ENCODE results near the gene PDCD2L.

DNA sequence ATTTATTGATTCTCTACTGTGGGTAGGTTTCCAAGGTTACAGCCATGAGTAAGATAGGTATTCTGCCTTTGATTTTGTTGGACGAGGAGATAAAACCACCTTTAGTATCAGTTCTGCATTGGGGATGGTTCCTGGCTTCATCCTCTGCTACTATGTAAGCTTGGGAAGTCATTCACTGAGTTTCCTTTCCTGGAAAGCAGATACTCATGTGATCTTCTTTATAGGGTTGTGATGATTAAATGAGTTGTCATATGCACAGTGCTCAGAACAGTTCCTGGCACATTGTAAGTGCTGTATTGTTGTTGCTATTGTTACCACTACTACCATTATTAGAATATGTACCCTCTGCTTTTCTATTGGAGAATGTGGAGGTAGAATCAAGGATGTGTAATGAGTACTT lies 64.2 kb downstream of the PDCD2L start:
- TF ChIP-seq CTCF (IDR thresholded peaks at IDR 0.05; ENCODE audit: poor library complexity) (no peak), EZH2 (IDR thresholded peaks at IDR 0.05; ENCODE audit: borderline replicate concordance) (no peak), EZH2phosphoT487 (IDR thresholded peaks at IDR 0.05; ENCODE audit: low read depth, severe bottlenecking, unreplicated experiment) (no peak)

Measured in hepatocyte (in vitro differentiated cells).